A549 (cell line): Measurements from ENCODE around the gene SLC34A1.

Source experiments
- CBX2 ChIP-seq: fragments of 200-600 bp; sonication (generic); IDR thresholded peaks from 2 replicates; pipeline ENCODE4 v1.6.1; 2016; ENCODE audit warnings: low read depth, mild to moderate bottlenecking, borderline replicate concordance
- CTCF ChIP-seq: fragments of >200 bp; sonication (Bioruptor Twin); formaldehyde crosslinking; IDR thresholded peaks from 3 replicates; pipeline ENCODE4 v1.5.1; 2016
- ESRRA ChIP-seq: fragments of 150-350 bp; IDR thresholded peaks from 2 replicates; pipeline ENCODE4 v1.6.1; 2014; ENCODE audit warnings: mild to moderate bottlenecking, low read length, borderline replicate concordance
- HOXB13 ChIP-seq: fragments of 250-450 bp; sonication (Bioruptor Pico); IDR thresholded peaks from 2 replicates; pipeline ENCODE4 v1.5.0; 2020; ENCODE audit warnings: low read depth, mild to moderate bottlenecking, moderate library complexity
- MAX ChIP-seq: IDR thresholded peaks from 2 replicates; pipeline ENCODE4 v1.6.1; 2012
- MAZ ChIP-seq: fragments of 150-350 bp; IDR thresholded peaks from 2 replicates; pipeline ENCODE4 v1.6.1; 2014; ENCODE audit warnings: antibody characterized with exemption, low read depth, low read length, borderline replicate concordance
- NFE2L2 ChIP-seq: fragments of 150-350 bp; conservative IDR thresholded peaks from 2 replicates; pipeline ENCODE4 v1.6.1; 2014; ENCODE audit warnings: low read length
- POLR2A ChIP-seq: IDR thresholded peaks from 2 replicates; pipeline ENCODE4 v1.6.1; 2012; ENCODE audit warnings: mild to moderate bottlenecking, low read length
- RAD21 ChIP-seq, 2 experiments: fragments of >200 bp in 1 of 2; sonication (Bioruptor Twin) in 1 of 2; formaldehyde crosslinking in 1 of 2; IDR thresholded peaks in 1 of 2; conservative IDR thresholded peaks in 1 of 2; 2 replicates in 1 of 2; 3 replicates in 1 of 2; pipeline ENCODE4 v1.6.1; 2012 to 2018; ENCODE audit warnings: inconsistent platforms in 1 of 2
- REST ChIP-seq: fragments of 200-600 bp; sonication (generic); IDR thresholded peaks from 2 replicates; pipeline ENCODE4 v1.6.1; 2016; ENCODE audit warnings: antibody characterized with exemption, mild to moderate bottlenecking, moderate library complexity
- RFX5 ChIP-seq: fragments of 450-650 bp; IDR thresholded peaks from 2 replicates; pipeline ENCODE4 v1.7.1; 2014; ENCODE audit warnings: antibody characterized with exemption, mild to moderate bottlenecking, moderate library complexity
- SMC3 ChIP-seq: fragments of >200 bp; sonication (Bioruptor Twin); formaldehyde crosslinking; IDR thresholded peaks from 3 replicates; pipeline ENCODE4 v1.6.1; 2018; ENCODE audit warnings: inconsistent platforms

GRCh38 chr5:177421062-177421798 is 37.0 kb downstream of the SLC34A1 start:
- TF ChIP-seq RAD21 (conservative IDR thresholded peaks at IDR 0.05 in 1 of 2, IDR thresholded peaks at IDR 0.05 in 1 of 2) (no peak), MAZ (no peak), CTCF (no peak), REST (no peak), MAX (no peak), SMC3 (no peak), ESRRA (no peak), RFX5 (no peak), HOXB13 (CRISPR knock-in tag) (no peak), NFE2L2 (no peak), POLR2A (no peak), CBX2 (no peak)
